ENCODE results near the gene CPXM2. TPM values are rescaled to one million over a fixed set of nuclear protein-coding genes. Genes with fewer than 3 reads are reported as not detected.

The CPXM2 gene
- polyA plus RNA-seq, 2 of the 4 experiments (the other 2 are of a cell fraction), result not detected

GRCh38 chr10:123783296-123783695 lies 108.3 kb downstream of the CPXM2 start:
- no peak for FAIRE-seq
- POLR2A ChIA-PET, result no interaction called here
- CTCF ChIA-PET, result interaction anchor here (1.2 kb wide), 1 partner anchor 62 kb away, joined by 3 read pairs; no protein-coding TSS in a partner anchor
- ATAC-seq, result no peak
- TF ChIP-seq TFCP2L1 (CRISPR knock-in tag; IDR thresholded peaks at IDR 0.05), result no peak
- TF ChIP-seq CBX2 (IDR thresholded peaks at IDR 0.05; ENCODE audit: borderline replicate concordance, low read depth), result no peak
- no peak for TF ChIP-seq POLR2AphosphoS2 (conservative IDR thresholded peaks at IDR 0.05; ENCODE audit: low read length)
- TF ChIP-seq RFX5 (IDR thresholded peaks at IDR 0.05), result no peak
- no peak for TF ChIP-seq ZSCAN20 (CRISPR knock-in tag; IDR thresholded peaks at IDR 0.05)
- TF ChIP-seq MAFK (IDR thresholded peaks at IDR 0.05; ENCODE audit: partially characterized antibody), result no peak
- TF ChIP-seq REST (IDR thresholded peaks at IDR 0.05), result no peak
- no peak for TF ChIP-seq MYC (IDR thresholded peaks at IDR 0.05; ENCODE audit: borderline replicate concordance, low read length)
- no peak for TF ChIP-seq CTCF (IDR thresholded peaks at IDR 0.05)
- no peak for TF ChIP-seq NFE2L2 (conservative IDR thresholded peaks at IDR 0.05; ENCODE audit: low read length)
- no peak for TF ChIP-seq BHLHE40 (IDR thresholded peaks at IDR 0.05; ENCODE audit: low read depth, low read length)
- 3% methylated on average over 3 of the region's 3 CpGs for WGBS (ENCODE audit: missing lambda C conversion rate)
- Histone ChIP-seq H3K9me3 (no peaks in the 10 kb centered on the region), H3K4me2 (no peak overlapping the region), H3K4me3 (no peak overlapping the region), H3K4me1 (no peaks in the 10 kb centered on the region), H3K27ac (no peak overlapping the region)
- no peak for DNase-seq (ENCODE audit: low read depth in 1 of 2, low spot score in 1 of 2)

GRCh38 chr10:123782549-123782948 lies 109.1 kb downstream of the CPXM2 start:
- H3K27ac ChIP-seq, result no peak overlapping the region
- 35% methylated on average over 5 of the region's 5 CpGs for WGBS (ENCODE audit: missing lambda C conversion rate)
- FAIRE-seq (no peak), DNase-seq (ENCODE audit: low read depth in 1 of 2, low spot score in 1 of 2) (no peak), ATAC-seq (no peak)
- POLR2A ChIA-PET, result no interaction called here
- TF ChIP-seq ESRRA (IDR thresholded peaks at IDR 0.05; ENCODE audit: borderline replicate concordance, low read length), result no peak
- TF ChIP-seq TP53 (CRISPR knock-in tag; IDR thresholded peaks at IDR 0.05), result no peak
- no peak for TF ChIP-seq ZFP36 (IDR thresholded peaks at IDR 0.05; ENCODE audit: borderline replicate concordance, partially characterized antibody)
- TF ChIP-seq EHMT2 (IDR thresholded peaks at IDR 0.05; ENCODE audit: low read depth), result no peak
- no peak for TF ChIP-seq USF2 (IDR thresholded peaks at IDR 0.05)
- no peak for TF ChIP-seq HDAC2 (IDR thresholded peaks at IDR 0.05)
- no peak for TF ChIP-seq FOXS1 (CRISPR knock-in tag; IDR thresholded peaks at IDR 0.05)
- TF ChIP-seq HOXB13 (CRISPR knock-in tag; IDR thresholded peaks at IDR 0.05; ENCODE audit: low read depth), result no peak
- TF ChIP-seq PBX3 (IDR thresholded peaks at IDR 0.05), result no peak
- TF ChIP-seq RFX5 (IDR thresholded peaks at IDR 0.05), result no peak
- TF ChIP-seq RNF2 (IDR thresholded peaks at IDR 0.05; ENCODE audit: borderline replicate concordance, low read depth), result no peak
- TF ChIP-seq KDM5A (IDR thresholded peaks at IDR 0.05), result no peak
- TF ChIP-seq RARB (CRISPR knock-in tag; IDR thresholded peaks at IDR 0.05), result no peak
- CTCF ChIA-PET, result interaction anchor here (1.8 kb wide), 1 partner anchor 209 kb away, joined by 4 read pairs; no protein-coding TSS in a partner anchor
- no peak overlapping the region for H3K4me3 ChIP-seq
- H3K4me1 ChIP-seq, result no peaks in the 10 kb centered on the region
- H3K9me3 ChIP-seq, result no peaks in the 10 kb centered on the region
- H3K4me2 ChIP-seq, result no peak overlapping the region
